Mucosa of gallbladder (tissue), 1 donor: Measurements from ENCODE around the gene BCHE. TPM values are rescaled to one million over a fixed set of nuclear protein-coding genes. Genes with fewer than 3 reads are reported as not detected.

ENCODE experiments used
- DNase-seq: peaks from one replicate; pipeline ENCODE4 v3.0.0-alpha.2; 2020; ENCODE audit warnings: low spot score
- total RNA-seq: library from RNA; stranded (reverse); gene quantifications from one replicate; pipeline ENCODE4 v1.2.1, GENCODE V29; 2021
- donor health status: DM: no; HTN: no; CAD: no.

BCHE gene
- total RNA-seq, 1 donor from 2014 or later: 4.0 TPM

DNA sequence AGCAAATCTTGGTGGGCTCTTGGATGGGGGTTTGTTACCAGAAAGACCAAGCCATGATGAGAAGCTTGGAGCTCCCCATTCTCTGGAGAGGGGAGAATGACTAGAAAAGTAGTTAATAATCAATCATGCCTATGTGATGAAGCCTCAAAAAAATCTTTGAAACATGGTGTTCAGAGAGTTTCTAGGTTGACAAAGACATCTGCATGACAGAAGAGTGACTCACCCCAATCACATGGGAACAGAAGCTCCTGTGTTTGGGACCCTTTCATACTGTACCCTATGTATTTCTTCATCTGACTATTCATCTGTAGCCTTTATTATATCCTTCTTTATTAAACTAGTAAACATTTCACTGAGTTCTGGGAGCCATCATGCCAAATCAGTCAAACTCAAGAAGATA lies 87.4 kb downstream of the BCHE start:
- no peak for DNase-seq

DNA sequence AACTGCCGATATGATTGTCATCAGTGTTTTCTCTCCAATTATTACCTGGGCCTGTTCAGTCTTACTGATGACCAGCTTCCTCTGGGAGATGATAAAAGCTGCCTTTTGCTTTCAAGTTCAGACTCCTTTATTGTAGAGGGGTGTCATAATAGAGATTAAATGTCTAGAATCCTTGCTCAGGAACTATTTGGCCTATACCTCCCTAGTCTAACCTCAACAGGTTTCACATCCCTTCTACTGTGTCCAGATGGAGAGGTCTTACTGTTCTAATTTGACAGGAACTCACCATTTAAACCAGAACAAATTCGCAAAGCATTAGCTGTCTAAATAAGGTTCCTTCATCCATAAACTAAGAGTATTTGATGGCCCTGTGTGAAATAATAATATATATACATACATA lies 88.0 kb downstream of the BCHE start:
- DNase-seq: no peak

DNA sequence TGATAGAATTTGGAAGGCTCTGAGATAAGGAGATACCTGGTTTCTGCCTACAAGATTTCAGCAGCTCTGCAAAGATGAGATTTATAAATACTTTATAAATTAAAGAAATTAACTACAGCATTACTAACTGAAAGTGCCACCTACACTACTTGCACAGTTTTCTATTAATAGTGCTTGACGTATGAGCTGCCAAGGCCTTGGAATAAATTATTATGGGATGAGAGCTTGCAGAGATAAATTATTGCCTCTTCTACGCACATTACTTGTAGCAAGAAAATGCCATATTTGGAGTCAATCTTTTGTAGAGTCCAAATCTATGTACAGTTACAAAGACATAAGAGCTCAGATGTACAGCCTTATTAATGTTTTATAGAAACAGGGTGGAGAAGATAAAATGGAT lies 89.1 kb downstream of the BCHE start:
- no peak for DNase-seq

DNA sequence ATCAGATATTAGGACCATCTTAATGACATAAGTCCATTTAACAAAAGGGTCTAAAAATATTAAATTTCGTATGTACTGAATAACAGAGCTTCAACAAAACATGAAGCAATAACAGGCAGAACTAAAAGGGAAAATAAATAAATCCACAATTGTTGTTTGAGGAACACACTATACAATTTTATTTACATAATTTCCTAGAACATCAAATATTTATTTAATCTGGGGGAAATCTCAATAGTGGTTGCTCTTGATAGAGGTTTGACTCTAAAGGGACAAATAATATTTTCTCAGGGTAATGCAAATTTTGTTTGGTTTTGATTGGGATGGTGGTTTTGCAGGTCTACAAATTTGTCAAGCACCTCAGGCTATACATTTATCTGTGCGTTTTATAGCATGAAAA lies 90.3 kb downstream of the BCHE start:
- no peak for DNase-seq

DNA sequence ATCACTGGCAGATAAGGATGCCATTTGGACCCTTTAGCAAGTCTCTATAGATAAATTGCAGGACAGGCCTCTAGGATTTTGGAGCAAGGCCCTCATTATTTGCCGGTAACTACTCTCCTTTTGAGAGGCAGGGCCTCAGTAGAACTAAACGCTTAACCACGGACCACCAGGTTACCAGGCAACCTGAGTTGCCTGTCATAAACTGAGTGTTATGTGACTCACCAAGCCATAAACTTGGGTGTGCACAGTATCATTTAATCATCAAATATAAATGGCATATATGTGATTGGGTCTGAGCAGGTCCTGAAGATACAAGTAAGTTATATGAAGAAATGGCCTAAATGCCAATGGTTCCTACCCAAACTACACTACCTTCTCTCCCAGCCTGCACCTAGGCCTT lies 93.2 kb downstream of the BCHE start:
- DNase-seq: no peak

DNA sequence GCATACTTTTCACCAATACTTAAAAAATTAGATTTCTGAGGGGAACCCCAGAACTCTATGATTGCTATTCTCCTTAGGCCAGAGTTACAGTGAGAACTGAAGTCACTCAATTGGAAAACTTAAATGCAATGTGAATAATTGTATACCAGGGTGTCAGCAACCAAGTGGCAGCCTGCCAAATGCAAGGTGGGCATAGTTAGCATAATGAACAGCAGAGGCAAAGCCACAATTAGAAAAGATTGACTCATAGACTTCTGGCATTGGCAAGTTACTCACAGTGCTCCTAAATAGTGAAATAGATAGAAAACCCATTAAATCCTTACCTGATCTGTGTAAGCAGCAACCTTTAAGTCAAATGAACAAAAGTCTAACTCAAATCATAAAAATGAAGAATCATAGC lies 94.9 kb downstream of the BCHE start:
- no peak for DNase-seq

DNA sequence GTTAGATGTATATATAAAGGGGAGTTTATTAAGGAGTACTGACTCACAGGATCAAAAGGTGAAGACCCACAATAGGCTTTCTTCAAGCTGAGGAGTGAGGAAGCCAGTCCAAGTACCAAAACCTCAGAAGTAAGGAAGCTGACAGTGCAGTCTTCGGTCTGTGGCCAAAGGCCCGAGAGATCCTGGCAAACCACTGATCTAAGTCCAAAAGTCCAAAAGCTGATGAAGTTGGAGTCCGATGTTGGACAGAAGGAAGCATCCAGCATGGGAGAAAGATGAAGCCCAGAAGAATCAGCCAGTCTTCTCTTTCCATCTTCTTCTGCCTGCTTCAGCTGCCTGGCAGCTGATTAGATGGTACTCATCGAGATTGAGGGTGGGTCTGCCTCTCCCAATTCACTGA lies 107.5 kb downstream of the BCHE start:
- DNase-seq: no peak

DNA sequence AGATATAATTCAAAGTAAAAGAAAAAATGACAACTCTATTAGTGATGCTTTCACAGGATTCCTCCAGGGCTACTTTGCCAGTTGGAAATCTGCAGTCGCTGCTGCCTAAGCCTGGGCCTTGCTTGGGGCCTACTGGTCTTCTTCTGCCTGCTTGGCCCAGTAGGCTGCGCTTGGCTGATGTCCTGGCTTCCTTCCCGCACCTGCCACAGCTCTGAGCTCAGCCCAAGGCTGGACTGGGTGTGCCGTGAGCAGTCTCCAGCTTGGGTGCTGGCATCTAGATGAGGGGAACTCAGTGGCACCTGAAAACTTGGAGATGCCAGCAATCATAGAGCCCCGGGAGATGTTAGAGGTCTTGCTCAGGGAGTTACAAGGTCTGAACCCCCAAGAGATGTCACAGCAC lies 108.3 kb downstream of the BCHE start:
- DNase-seq: no peak

DNA sequence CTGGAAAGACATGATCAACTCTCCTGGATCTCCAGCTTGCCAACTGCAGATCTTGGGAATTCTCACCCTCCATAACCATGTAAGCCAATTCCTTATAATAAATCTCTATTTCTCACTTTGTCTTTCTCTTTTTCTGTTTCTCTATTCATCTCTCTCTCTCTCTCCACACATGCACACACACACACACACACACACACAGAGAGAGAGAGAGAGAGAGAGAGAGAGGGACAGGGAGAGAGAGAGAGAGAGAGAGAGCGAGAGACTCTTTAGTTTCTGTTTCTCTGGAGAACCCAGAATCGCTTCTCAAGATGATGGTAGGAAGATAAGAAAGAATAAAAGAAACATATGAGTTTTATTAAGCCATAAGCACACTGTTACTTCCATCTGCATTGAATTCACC lies 111.9 kb downstream of the BCHE start:
- no peak for DNase-seq
